Suppressor macrophage treated with lipopolysaccharide for 1 hour (primary cell): Measurements from ENCODE around the gene PROB1.
"Not testable (repeated sequence)": the region's sequence is repeated elsewhere in the genome, so short reads cannot be mapped to it uniquely, and the experiment has no call there.

Source experiments
- DNase-seq, 3 donors: peaks; one replicate each; pipeline ENCODE4 v3.0.0-alpha.2; 2020 to 2022

Gene PROB1

GRCh38 chr5:139410993-139411828 is 16.3 kb upstream of the PROB1 start:
- DNase-seq = no peak

- DNase-seq = no peak
Measured at GRCh38 chr5:139410121-139410992, 15.5 kb upstream of the PROB1 start.

DNA sequence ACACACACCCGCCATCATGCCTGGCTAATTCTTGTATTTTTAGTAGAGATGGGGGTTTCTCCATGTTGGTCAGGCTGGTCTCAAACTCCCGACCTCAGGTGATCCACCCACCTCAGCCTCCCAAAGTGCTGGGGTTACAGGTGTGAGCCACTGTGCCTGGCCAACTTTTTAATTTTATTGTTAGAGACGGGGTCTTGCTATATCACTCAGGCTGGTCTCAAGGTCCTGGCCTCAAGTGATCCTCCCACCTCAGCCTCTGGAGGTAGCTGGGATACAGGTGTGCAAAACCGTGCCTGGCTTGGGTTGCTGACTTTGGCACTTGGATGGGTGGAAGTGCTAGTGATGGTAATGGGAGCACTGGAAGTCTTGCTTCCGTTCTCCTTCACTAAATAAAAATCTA is 14.2 kb upstream of the PROB1 start:
- not testable (repeated sequence) for DNase-seq

GRCh38 chr5:139408191-139408590 is 13.3 kb upstream of the PROB1 start:
- no peak for DNase-seq

GRCh38 chr5:139407517-139407916 is 12.6 kb upstream of the PROB1 start:
- no peak for DNase-seq

DNA sequence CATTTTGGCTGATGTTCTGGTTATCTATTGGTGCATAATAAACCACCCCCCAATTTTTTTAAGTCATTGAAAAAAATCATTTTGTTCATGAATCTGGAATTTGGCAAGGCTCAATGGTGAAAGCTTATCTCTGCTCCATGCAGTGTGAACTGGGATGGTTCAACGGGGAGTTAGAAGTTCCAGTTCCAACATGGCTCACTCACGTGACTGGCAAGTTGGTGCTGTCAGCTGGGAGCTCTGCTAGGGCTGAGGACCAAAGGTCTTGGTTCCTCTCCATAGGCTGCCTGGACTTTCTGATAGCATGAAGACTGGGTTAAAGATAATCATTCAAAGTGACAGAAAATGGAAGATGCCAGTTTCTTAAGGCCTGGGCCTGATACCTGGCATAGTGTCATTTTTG is 12.1 kb upstream of the PROB1 start:
- DNase-seq = no peak

GRCh38 chr5:139404484-139404840 is 9.6 kb upstream of the PROB1 start:
- no peak for DNase-seq

DNA sequence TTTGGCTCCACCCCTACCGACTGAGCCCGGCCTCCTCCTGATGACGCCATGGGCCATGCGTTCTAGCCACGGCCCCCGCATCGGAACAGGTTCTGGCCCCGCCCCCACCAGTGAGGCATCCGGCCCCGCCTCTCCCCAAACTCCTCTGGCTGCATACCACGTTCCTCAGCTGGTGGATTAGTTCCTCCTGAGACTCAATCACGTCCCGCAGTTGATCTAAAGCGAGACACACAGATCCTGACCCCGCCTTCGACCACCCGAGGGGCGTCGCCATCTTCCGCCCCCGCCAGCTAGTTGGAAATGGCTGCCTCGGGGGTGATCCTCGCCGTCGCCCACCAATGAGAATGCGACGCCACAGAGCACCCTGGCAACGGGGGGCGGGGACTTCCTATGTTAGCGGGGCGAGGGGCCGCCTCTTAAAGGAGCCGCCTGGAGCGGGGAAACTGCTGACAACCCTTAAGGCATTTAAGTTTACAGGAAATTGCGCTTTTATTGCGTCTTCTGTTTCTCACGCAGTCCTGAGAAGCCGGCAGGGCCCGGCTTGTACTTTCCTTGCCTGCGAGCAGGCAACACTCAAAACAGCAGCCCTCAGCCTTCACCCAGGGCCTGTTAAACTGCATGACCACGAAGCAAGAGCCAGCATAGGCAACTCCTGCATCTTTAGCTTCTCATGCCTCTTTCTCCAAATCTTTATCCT is 9.0 kb upstream of the PROB1 start, which contains the start of gene SPATA24:
Gene SPATA24, minus strand, starts transcription at position 303 of the 697 bp plus-strand sequence. Its CDS starts 29 bp downstream, at position 274.
- peak; percentile 98 to 99 (median 98) for DNase-seq

DNA sequence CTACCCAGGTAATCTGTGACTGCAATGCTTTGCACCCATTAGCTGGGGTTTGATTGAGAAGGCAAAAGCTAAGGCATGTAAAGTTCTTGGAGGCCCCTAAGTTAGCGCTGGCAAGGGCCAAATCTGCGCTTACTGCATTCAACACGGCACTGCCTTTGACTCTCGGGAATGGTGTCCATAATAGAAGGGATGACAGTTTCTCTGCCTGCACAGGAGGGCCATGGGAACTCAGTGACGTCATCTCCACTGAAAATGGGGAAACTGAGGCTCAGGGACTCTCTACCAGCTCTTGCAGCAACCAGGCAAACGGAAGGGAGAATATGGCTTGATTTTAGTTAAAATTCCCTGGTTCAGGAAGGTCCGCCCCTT is 8.5 kb upstream of the PROB1 start:
- DNase-seq = no peak

DNA sequence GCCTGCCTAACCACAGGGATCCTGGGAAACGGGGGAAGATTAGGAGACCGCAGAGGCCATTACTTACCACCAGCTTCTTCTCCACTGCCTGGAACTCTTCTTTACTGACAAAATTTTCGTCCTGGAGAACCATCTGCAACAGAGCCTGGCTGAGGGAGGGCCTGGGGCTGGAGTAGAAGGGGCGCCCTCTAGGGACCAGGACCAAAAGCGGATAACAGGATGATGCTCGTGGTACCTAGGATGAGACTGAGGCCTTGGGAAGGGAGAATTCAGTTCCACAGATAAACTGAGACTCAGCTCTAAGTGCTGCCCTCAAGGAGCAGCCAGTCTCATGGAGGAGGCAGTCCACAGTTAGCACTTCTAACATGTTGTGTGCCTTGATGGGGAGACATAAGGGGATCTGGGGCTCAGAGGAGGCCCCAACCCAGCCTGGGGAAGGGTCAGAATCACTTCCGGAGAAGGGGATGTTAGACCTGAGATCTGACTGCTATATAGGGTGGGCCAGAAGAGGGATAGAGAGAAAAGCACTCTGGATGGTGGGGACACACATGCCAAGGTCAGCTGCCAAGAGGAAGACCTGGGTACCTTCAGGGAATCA is 7.8 kb upstream of the PROB1 start:
- peak; percentile 38 to 62 (median 46) for DNase-seq

- no peak for DNase-seq
Measured at GRCh38 chr5:139401546-139401945, 6.6 kb upstream of the PROB1 start.

DNA sequence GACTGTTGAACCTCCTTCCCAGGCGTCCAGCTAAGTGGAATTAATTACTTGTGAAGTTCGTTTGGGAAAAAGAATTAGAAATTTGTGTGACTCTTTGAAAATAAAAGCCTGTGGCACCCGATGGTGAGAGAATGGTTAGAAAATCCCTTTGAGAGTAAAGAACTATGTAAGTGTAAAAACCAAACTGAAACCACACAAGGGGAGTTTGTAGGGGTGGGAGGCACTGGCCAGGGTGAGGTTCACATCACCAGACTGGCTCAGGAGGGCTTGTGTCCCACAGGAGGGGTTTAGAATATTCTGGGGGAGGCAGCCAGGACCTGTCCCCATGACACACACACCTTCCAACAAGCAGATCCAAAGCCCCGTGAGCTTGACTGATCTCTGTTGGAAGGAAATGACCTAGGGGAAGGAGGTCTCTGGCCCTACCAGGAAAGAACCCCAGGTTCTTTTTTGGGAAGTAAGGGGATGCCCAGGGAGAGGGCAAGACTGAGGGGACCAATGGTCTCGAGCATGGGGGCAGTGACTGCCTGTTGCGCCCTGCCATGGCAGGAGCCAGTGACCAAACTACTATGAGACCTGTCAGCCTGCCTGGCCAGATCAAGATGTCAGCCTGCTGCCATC is 4.7 kb upstream of the PROB1 start:
- DNase-seq = no peak

GRCh38 chr5:139397921-139398320 is 3.0 kb upstream of the PROB1 start:
- no peak for DNase-seq

DNA sequence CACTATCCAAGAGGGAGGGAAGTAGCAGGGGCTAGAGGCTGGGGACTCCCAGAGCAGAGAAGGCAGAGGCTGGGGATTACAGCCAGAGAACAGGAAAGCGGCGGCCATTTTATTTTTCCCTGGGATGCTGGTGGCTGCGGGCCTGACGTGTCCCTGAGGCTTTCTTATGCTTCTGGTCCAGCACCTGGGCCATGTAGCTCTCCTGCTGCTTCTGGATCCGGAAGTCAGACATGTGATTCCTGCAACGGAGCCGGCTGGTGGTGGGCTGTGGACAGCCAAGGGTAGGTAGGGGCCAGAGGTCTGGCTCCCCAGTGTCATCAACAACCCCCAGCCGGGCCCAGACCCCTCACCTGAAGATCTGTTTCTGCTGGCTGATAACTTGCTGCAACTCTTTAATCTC is 1.8 kb upstream of the PROB1 start:
- no peak for DNase-seq

DNA sequence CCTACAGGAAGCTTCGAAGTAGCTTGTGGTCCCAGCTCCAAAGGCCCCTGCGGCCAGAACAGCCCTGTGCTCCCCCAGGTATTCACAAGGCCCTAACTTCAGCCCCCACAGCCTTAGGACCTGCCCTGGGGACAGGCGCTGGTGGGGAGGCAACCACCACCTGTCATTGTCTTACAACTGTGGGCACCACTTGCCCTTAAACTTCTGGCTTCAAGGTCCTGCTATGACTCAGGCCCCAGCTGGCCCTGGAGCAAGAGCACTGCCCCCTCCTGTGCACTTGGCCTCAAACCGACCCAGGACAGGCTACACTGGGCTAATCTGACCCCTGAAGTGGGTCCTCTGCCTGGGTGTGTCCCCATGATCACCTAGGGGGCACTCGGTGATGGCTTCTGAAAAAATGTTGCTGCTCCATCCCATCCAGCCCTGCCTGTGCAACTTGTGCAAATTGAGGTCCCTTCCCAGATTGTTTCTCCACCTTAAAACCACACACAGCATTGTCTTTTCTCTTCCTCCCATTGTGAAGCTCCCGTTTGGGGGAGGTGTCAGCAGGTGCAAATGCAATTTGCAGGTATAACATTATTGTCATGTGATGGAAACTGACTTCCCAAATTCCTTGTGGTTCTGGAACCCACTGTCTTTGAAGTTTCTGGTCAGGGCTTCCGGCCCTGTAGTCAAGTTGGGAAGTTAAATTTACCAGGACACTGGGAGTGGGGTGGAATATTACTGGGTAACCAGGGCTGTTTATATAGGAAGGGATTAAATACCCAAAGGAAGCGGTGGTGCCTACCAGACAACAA is 1.1 kb upstream of the PROB1 start:
- DNase-seq = no peak

- peak in 2 of 3 donors; percentile 41 to 65 for DNase-seq
Measured at GRCh38 chr5:139394123-139394653, 716 bp downstream of the PROB1 start.

DNA sequence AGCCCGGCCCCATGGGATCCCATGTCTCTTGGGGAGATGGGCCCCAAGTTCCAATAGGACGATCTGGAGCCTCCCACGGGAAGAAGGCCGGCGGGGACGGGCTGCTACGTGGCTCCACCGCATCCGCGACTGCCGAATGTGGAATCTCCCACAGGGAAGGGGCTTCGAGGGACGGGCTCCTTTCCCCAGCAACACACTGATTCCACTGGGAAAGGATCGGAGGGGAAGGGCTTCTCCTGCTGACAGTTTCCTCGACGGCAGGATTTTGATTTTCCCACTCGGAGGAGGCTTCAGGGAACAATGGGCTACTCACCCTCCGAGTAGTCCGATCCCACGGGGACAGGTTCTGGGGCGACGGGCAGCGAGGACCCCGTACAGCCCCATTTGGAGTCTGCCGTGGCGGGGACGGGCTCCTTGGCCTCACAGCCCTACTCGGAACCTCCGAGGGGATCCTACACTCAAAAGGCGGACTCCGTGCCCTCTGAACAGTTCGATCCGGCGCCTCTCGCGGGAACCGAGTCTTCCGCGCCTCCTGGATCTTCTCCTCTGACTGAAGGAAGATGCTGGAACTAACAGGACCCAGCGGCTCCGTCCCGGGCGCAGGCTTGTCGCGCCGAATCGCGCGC is 1.3 kb downstream of the PROB1 start:
- no peak for DNase-seq

- DNase-seq = peak; percentile 66 to 84 (median 67)
Measured at GRCh38 chr5:139392678-139393496, 2.0 kb downstream of the PROB1 start.

GRCh38 chr5:139392324-139392677 is 2.6 kb downstream of the PROB1 start:
- no peak for DNase-seq
